Astrocyte (in vitro differentiated cells and primary cell): ENCODE results near the gene NIP7. TPM values are rescaled to one million over a fixed set of nuclear protein-coding genes. Genes with fewer than 3 reads are reported as not detected.

Experiments used
- DNase-seq: peaks from one replicate; pipeline ENCODE4 v3.0.0-alpha.2; 2010; ENCODE audit warnings: low read depth
- FAIRE-seq: peaks from 2 replicates; lab custom pipeline; 2011; peaks lifted over from hg19 to GRCh38; lab: Jason Lieb, UNC
- H2AFZ ChIP-seq: 2 replicates; pipeline ENCODE4 v1.6.0; 2012; ENCODE audit warnings: low read depth, low read length, inconsistent platforms
- H3K27ac ChIP-seq: 2 replicates; pipeline ENCODE4 v1.5.1; 2011; ENCODE audit warnings: low read depth, low read length, inconsistent platforms
- H3K27me3 ChIP-seq: 2 replicates; pipeline ENCODE4 v1.6.0; 2011; ENCODE audit warnings: low read length, inconsistent platforms; ENCODE audit not compliant: insufficient read depth
- H3K36me3 ChIP-seq: 2 replicates; pipeline ENCODE4 v1.5.1; 2011; ENCODE audit warnings: low read length, inconsistent platforms; ENCODE audit not compliant: insufficient read depth
- H3K4me1 ChIP-seq: 2 replicates; pipeline ENCODE4 v1.5.1; 2011; ENCODE audit warnings: low read length, inconsistent platforms; ENCODE audit not compliant: insufficient read depth
- H3K4me2 ChIP-seq: 2 replicates; pipeline ENCODE4 v1.6.0; 2012; ENCODE audit warnings: low read length, inconsistent platforms
- H3K4me3 ChIP-seq: 2 replicates; pipeline ENCODE4 v1.5.1; 2011; ENCODE audit warnings: low read depth, mild to moderate bottlenecking, low read length, inconsistent platforms; ENCODE audit not compliant: insufficient read depth
- H3K79me2 ChIP-seq: 2 replicates; pipeline ENCODE4 v1.6.0; 2012; ENCODE audit warnings: mild to moderate bottlenecking, low read length, inconsistent platforms; ENCODE audit not compliant: insufficient read depth
- H3K9ac ChIP-seq: 2 replicates; pipeline ENCODE4 v1.6.0; 2012; ENCODE audit warnings: mild to moderate bottlenecking, low read length, inconsistent platforms
- H3K9me3 ChIP-seq: 2 replicates; pipeline ENCODE4 v1.5.1; 2012; ENCODE audit warnings: low read depth, mild to moderate bottlenecking, low read length, inconsistent platforms; ENCODE audit not compliant: insufficient read depth
- H4K20me1 ChIP-seq: 2 replicates; pipeline ENCODE4 v1.6.0; 2012; ENCODE audit warnings: low read length, inconsistent platforms; ENCODE audit not compliant: insufficient read depth
- H3K27ac Mint-ChIP-seq: one replicate; pipeline ENCODE4 v1.8.0; 2021; ENCODE audit warnings: mild to moderate bottlenecking, mixed read lengths; ENCODE audit not compliant: unreplicated experiment
- H3K27me3 Mint-ChIP-seq: one replicate; pipeline ENCODE4 v1.8.0; 2021; ENCODE audit warnings: low read depth, mixed read lengths; ENCODE audit not compliant: unreplicated experiment
- H3K36me3 Mint-ChIP-seq: one replicate; pipeline ENCODE4 v1.8.0; 2021; ENCODE audit warnings: low read depth, mixed read lengths; ENCODE audit not compliant: unreplicated experiment
- H3K4me1 Mint-ChIP-seq: one replicate; pipeline ENCODE4 v1.8.0; 2021; ENCODE audit warnings: low read depth, mixed read lengths; ENCODE audit not compliant: unreplicated experiment
- H3K4me3 Mint-ChIP-seq: one replicate; pipeline ENCODE4 v1.8.0; 2021; ENCODE audit warnings: mild to moderate bottlenecking, moderate library complexity, mixed read lengths; ENCODE audit not compliant: unreplicated experiment
- H3K9me3 Mint-ChIP-seq: one replicate; pipeline ENCODE4 v1.8.0; 2021; ENCODE audit warnings: mild to moderate bottlenecking, mixed read lengths; ENCODE audit not compliant: unreplicated experiment
- EZH2 ChIP-seq: IDR thresholded peaks from 2 replicates; pipeline ENCODE4 v1.6.1; 2012; ENCODE audit warnings: mild to moderate bottlenecking, low read length, inconsistent platforms; ENCODE audit not compliant: insufficient read depth
- total RNA-seq: library from RNA; stranded (reverse); gene quantifications from 2 replicates; pipeline ENCODE4 v1.2.1, GENCODE V29; 2021
- TF ChIP-seq, protein P1 (sequence below): IDR thresholded peaks from 2 replicates; pipeline ENCODE4 v1.5.1; 2011; ENCODE audit warnings: low read depth, mild to moderate bottlenecking, inconsistent platforms, low read length, moderate library complexity; ENCODE audit not compliant: insufficient read depth

Gene NIP7
- total RNA-seq, 1 donor from 2014 or later, result 35.7 TPM

- H3K4me1 Mint-ChIP-seq, result no peaks in the 10 kb centered on the region
- Histone ChIP-seq H3K9me3 (no peaks in the 10 kb centered on the region), H3K4me3 (no peak overlapping the region), H3K36me3 (peaks cover 53% of the 10 kb centered on the region), H4K20me1 (peaks cover 75% of the 10 kb centered on the region), H3K9ac (no peak overlapping the region), H3K27me3 (no peaks in the 10 kb centered on the region), H2AFZ (no peak overlapping the region), H3K4me1 (no peaks in the 10 kb centered on the region), H3K4me2 (no peak overlapping the region), H3K79me2 (peaks cover 64% of the 10 kb centered on the region), H3K27ac (no peak overlapping the region)
- no peak overlapping the region for H3K27ac Mint-ChIP-seq
- no peaks in the 10 kb centered on the region for H3K27me3 Mint-ChIP-seq
- H3K4me3 Mint-ChIP-seq, result no peak overlapping the region
- DNase-seq (no peak), FAIRE-seq (no peak)
- TF ChIP-seq, protein P1, sequence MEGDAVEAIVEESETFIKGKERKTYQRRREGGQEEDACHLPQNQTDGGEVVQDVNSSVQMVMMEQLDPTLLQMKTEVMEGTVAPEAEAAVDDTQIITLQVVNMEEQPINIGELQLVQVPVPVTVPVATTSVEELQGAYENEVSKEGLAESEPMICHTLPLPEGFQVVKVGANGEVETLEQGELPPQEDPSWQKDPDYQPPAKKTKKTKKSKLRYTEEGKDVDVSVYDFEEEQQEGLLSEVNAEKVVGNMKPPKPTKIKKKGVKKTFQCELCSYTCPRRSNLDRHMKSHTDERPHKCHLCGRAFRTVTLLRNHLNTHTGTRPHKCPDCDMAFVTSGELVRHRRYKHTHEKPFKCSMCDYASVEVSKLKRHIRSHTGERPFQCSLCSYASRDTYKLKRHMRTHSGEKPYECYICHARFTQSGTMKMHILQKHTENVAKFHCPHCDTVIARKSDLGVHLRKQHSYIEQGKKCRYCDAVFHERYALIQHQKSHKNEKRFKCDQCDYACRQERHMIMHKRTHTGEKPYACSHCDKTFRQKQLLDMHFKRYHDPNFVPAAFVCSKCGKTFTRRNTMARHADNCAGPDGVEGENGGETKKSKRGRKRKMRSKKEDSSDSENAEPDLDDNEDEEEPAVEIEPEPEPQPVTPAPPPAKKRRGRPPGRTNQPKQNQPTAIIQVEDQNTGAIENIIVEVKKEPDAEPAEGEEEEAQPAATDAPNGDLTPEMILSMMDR, result no peak
- TF ChIP-seq EZH2, result no peak
- H3K9me3 Mint-ChIP-seq, result no peaks in the 10 kb centered on the region
- peaks cover 23% of the 10 kb centered on the region for H3K36me3 Mint-ChIP-seq
These were observed 21.2 kb upstream of the NIP7 start for GRCh38 chr16:69318177-69318910.

GRCh38 chr16:69318911-69319289, 20.7 kb upstream of the NIP7 start:
- H3K4me3 Mint-ChIP-seq, result no peak overlapping the region
- peaks cover 23% of the 10 kb centered on the region for H3K36me3 Mint-ChIP-seq

More at GRCh38 chr16:69318911-69319289, 20.7 kb upstream of the NIP7 start:
- H3K79me2 ChIP-seq, result peaks cover 64% of the 10 kb centered on the region
- no peak overlapping the region for H3K4me2 ChIP-seq
- Mint-ChIP-seq H3K27ac (no peak overlapping the region), H3K9me3 (no peaks in the 10 kb centered on the region), H3K4me1 (no peaks in the 10 kb centered on the region), H3K27me3 (no peaks in the 10 kb centered on the region)
- H3K27ac ChIP-seq, result no peak overlapping the region
- TF ChIP-seq EZH2, result no peak
- TF ChIP-seq, protein P1, result no peak
- no peak overlapping the region for H3K4me3 ChIP-seq
- no peaks in the 10 kb centered on the region for H3K27me3 ChIP-seq
- H4K20me1 ChIP-seq, result peaks cover 73% of the 10 kb centered on the region
- no peaks in the 10 kb centered on the region for H3K9me3 ChIP-seq
- FAIRE-seq, result no peak
- H3K4me1 ChIP-seq, result no peaks in the 10 kb centered on the region
- no peak overlapping the region for H2AFZ ChIP-seq
- H3K9ac ChIP-seq, result no peak overlapping the region
- peaks cover 54% of the 10 kb centered on the region for H3K36me3 ChIP-seq
- DNase-seq, result no peak
